ENCODE measurements around the gene ATP9A.
"Not testable (repeated sequence)": the region's sequence is repeated elsewhere in the genome, so short reads cannot be mapped to it uniquely, and the experiment has no call there.

The ATP9A gene

DNA sequence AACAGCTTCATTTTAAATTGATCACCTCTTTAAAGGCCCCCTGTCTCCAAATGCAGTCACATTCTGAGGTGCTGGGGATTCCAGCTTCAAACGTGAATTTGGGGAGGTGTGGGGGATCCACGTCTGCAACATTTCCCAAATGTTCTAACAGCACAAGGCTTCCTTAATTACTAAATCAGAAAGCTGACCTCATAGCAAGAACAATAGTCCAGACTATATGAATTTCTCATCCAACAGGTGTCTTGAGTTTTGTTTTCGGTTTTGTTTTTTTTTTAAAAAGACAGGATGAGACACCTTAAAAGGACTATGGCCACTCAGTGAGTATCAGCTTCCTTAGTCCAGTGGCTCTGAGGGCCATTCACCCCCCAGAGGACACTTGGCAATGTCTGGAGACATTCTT lies 11.5 kb downstream of the ATP9A start:
- DNase-seq (ENCODE audit: low read depth in 2 of 2), result no peak

DNA sequence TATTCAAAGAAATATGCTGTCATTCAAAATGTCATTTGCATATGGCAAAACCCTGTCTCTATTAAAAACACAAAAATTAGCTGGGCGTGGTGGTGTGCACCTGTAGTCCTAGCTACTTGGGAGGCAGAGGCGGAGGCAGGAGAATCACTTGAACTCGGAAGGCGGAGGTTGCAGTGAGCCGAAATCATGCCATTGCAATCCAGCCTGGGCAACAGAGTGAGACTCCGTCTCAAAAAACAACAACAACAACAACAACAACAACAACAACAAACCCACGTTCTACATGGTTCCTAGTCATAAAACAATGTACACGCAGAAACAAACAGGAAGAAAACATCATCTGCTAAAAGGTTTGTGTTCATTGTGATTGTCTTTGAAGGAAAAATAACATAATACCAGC lies 15.0 kb downstream of the ATP9A start:
- not testable (repeated sequence) for DNase-seq (ENCODE audit: low read depth in 2 of 2)

DNA sequence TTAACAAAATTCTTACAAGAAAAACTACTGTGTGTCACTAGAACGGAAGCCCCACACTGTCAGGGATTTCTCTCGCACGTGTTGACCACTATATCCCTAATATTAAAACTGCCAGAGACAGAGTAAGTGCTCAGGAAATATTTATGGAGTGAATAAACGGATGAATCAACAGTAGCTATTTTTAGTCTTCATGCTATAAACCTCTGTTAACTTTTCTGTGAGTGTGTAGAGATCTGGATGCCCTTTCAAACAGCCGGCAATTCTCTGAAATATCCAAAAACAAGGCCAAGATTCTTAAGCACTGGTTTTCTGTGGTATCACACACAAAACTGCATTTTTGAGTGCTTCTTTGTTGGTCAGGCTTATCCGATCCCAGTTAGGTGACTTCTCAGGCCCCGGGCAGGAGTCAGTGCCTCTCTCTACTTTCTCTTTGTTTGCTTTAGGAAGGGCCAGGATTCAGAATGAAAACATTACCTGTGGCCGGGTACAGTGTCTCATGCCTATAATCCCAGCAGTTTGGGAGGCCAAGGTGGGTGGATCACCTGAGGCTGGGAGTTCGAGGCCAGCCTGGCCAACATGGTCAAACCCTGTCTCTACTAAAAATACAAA lies 15.7 kb downstream of the ATP9A start:
- no peak for DNase-seq (ENCODE audit: low read depth in 2 of 2)

DNA sequence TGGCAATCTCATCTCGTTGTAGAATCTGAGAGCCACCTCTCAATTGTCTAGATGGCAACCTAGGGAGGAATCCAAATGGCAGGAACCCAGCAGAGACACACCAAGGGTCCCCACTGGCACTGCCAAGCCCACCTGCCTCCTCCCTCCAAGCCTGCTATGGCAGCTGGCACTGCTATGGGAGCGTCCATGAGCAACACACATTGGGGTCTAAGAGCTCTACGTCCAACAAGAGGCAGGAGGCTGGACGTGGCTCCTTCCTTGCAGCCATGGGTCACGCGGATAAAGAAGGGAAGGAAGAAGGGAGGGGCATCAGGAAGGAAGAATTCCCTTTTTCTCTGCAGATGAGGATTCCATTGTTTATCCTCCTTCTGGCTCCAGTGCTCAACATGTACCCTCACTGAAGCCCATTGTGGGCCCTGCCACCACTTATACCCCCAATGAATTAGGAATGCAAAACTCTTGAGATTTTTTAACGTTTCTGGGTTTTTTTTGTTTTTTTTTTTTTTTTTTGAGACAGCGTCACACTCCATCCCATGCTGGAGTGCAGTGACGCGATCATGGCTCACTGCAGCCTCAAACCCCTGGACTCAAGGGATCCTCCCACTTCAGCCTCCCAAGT lies 17.3 kb downstream of the ATP9A start:
- DNase-seq (ENCODE audit: low read depth in 2 of 2), result no peak

DNA sequence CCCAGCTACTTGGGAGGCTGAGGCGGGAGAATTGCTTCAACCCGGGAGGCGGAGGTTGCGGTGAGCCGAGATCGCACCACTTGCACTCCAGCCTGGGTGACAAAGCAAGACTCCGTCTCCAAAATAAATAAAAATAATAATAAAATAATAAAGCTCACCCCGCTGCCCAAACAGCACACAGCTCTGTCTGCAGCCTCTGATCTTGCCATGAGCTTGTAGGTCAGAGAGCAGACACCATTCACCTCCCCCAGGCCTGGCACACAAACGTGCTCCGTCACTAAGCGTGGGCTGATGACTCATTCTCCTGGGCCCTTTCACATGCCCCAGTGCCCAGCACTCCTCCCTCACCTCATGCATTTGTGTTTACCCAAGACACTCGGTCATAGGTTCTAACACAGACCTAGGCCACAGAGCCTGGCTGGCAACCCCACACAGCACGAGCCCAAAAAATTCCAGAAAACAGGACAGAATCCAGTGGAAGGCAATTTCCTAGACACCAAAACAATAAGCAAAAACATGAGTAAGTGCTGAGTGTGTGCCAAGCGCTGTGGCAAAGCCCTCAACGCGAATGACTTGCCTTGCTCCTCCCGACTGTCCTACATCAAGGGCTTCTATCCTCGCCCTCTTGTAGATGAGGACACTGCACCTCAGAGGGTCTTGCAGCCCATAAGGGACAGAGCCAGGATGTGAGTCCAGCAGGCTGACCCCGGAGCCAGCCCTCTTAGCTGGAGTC lies 18.0 kb downstream of the ATP9A start:
- peak; percentile 11 to 15 for DNase-seq (ENCODE audit: low read depth in 2 of 2)

DNA sequence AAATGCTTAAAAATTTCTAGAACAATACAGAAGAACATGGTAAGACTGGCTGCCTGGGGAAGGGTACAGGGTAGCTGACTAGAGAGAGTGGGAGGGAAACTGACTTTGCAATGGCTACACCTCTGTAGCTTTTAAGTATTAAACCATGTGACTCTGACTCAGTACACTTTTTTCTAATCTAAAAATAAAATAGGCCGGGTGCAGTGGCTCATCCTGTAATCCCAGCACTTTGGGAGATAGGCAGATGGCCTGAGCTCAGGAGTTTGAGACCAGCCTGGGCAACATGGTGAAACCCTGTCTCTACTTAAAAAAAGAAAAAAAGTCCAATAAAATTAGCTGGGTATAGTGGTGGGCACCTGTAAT lies 18.5 kb downstream of the ATP9A start:
- no peak for DNase-seq (ENCODE audit: low read depth in 2 of 2)

DNA sequence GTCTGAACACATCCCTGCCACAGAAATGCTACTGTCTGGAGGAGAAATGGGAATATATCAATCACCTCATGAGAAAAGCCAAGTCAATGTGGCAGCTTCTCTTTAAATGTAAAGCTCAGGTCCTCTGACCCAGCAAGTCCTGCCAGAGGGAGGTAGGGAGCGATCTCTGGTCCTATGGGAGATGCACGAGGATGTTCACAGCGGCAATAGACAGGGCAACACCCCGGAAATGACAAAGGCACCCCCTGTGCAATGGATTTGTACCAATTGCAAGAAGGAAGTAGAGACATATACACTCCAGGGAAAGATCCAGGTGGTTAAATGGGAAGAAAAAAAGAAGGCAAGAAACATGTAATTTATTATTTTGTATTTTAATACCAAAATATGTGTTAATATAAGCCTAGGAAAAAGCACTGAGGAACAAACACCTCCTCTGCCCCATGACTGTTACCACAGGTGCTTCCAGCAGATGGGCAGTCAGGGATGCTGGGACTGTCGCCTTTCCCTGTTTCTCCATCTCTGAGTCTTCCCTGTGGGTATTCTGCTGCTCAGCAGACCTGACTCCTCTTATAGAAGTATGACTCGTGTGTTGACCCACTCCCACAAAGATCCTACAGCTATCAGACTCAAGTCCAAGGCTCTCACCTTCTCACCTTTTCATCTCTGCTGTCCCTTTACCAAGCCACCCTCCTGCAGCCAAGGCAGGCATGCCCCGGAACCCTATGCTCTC lies 20.8 kb downstream of the ATP9A start:
- no peak for DNase-seq (ENCODE audit: low read depth in 2 of 2)

DNA sequence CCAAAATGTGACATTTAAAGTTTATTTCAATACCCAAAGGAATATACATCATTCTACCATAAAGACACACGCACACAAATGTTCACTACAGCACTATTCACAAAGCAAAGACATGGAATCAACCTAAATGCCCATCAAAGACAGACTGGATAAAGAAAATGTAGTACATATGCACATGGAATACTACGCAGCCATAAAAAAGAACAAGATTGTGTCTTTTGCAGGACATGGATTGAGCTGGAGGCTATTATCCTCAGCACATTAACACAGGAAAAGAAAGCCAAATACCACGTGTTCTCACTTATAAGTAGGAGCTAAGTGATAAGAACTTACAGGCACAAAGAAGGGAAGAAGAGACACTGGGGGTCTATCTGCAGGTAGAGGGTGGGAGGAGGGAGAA lies 22.4 kb downstream of the ATP9A start:
- no peak for DNase-seq (ENCODE audit: low read depth in 2 of 2)

DNA sequence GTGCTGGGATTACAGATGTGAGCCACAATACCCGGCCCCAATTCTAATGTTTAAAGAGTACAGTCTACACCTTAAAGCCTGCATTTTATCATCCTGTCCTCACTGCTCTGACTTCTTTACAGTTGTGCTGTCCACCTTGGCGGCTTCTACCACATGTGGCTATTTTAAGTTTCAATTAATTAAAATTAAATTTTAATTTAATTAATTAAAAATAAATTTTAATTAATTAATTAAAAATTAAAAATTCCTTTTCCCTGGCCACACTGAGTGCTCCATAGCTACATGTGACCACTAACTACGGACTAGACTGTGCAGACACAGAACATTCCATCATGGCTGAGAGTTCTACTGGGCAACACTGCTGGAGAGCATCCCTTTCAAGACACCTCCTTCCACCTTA lies 27.4 kb downstream of the ATP9A start:
- DNase-seq (ENCODE audit: low read depth in 2 of 2), result no peak

DNA sequence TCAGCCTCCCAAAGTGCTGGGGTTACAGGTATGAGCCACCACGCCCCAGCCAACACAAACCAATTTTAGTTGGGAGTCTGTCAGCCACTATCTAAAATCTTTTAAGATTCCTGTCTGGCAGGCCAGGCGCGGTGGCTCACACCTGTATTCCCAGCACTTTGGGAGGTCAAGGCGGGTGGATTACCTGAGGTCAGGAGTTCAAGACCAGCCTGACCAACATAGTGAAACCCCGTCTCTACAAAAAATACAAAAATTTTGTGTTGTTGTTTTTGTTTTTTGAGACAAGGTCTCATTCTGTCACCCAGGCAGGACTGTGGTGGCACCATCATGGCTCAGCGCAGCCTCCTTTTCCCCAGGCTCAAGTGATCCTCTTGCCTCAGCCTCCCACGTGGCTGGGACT lies 27.9 kb downstream of the ATP9A start:
- DNase-seq (ENCODE audit: low read depth in 2 of 2), result not testable (repeated sequence)

DNA sequence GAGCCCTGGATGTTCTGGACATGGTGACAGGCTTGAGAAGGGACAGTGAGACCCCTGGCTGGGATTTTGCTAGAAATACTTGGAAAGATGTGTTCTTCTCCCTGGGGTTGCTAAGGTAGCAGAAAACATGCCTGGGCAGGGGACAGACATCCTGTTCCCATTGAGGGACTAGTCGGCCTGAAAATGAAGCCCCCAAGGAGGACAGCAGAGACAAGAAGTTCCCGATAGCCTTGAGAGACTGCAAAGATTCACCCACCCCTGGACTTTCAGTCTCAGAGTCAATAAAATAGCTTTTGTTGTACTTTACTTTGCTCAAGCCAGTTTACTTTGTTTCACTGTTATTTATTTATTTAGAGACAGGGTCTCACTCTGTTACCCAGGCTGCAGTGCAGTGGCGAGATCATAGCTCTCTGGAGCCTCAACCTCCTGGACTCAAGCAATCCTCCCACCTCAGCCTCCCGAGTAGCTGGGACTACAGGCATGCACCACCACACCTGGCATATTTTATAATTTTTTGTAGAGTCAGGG lies 28.4 kb downstream of the ATP9A start:
- no peak for DNase-seq (ENCODE audit: low read depth in 2 of 2)

DNA sequence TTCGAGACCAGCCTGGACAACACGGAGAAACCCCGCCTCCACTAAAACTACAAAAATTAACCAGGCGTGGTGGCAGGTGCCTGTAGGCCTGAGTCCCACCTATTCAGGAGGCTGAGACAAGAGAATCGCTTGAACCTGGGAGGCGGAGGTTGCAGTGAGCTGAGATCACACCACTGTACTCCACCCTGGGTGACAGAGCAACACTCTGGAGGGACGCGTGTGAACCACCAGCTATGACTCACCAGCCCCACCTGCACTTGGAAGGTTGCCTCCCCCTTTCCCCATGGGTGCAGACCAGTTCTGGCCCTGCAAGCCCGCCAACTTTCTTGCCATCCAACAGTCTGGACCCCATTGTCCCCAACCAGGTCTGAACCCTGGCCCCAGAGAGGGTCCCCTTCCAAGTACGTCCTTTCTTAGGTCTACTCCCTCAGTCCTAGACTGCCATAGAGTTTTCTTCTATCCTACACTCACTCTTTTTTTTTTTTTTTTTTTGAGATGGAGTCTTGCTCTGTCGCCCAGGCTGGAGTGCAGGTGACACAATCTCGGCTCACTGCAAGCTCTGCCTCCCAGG lies 29.2 kb downstream of the ATP9A start:
- DNase-seq (ENCODE audit: low read depth in 2 of 2), result no peak

DNA sequence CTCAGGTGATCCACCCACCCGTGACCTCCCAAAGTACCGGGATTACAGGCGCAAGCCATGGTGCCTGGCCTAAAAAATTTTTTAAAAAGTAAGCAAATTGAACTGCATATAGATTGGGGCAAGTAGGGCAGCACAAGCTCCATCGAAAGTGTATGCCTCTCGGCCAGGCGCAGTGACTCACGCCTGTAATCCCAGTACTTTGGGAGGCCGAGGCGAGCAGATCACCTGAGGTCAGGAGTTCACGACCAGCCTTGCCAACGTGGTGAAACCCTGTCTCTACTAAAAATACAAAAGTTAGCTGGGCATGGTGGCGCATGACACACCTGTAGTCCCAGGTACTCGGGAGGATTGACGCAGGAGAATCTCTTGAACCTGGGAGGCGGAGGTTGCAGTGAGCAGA lies 29.9 kb downstream of the ATP9A start:
- not testable (repeated sequence) for DNase-seq (ENCODE audit: low read depth in 2 of 2)

DNA sequence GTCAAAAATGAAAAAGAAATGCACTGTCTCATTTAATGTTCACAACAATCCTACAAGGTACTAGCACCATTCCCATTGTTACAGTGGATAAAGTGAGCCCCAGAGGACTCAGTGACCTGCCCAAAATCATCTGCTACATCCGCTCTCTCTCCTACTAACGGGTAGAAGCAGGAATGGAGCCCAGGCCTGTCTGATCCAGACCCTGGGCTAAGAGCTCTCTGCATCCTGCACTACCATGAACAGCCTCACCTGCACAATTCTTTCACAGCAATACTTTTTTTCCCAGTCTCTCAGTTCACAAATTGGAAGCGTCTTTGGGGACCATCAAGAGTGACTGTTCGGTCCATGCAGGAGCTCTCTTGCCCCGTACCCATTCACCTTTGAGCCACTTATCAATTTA lies 31.2 kb downstream of the ATP9A start:
- no peak for DNase-seq (ENCODE audit: low read depth in 2 of 2)

DNA sequence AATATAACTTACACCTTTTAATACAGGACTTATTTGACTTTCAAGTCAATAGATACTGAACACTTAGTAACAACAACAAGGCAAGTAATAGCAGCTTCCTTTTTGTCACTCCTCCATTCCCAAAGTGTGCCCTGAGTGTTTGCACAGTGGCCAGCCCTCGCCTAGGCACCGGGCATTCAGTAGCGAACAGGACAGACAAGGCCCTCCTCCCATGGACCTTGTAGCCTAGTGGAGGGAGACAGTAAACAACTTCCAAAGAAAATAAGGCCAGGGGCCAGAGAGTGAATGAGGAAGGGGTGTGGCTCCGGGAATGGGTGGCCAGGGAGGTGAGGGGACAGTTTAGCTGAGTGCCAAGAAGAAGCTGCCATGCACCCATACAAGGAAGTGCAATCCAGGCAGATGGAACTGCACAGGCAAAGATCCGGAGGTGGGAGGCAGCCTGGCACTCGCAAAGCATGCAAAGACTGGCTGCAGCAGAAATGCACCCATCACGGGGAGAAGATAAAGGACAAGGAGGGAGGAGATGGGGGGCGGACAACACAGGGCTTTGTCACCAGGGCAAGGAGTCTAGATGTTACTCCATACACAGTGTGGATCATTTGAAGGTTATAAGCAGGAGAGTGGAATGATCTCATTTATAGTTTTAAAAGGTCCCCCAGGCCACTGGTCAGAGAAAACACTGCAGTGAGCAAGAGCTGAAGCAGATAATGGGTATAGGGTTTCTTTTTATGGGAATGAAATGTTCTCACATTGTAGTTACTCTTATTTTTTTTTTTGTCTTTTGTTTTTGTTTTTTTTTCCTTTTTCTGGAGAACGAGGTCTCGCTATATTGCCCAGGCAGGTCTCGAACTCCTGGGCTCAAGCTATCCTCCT lies 32.2 kb downstream of the ATP9A start:
- DNase-seq (ENCODE audit: low read depth in 2 of 2), result no peak

DNA sequence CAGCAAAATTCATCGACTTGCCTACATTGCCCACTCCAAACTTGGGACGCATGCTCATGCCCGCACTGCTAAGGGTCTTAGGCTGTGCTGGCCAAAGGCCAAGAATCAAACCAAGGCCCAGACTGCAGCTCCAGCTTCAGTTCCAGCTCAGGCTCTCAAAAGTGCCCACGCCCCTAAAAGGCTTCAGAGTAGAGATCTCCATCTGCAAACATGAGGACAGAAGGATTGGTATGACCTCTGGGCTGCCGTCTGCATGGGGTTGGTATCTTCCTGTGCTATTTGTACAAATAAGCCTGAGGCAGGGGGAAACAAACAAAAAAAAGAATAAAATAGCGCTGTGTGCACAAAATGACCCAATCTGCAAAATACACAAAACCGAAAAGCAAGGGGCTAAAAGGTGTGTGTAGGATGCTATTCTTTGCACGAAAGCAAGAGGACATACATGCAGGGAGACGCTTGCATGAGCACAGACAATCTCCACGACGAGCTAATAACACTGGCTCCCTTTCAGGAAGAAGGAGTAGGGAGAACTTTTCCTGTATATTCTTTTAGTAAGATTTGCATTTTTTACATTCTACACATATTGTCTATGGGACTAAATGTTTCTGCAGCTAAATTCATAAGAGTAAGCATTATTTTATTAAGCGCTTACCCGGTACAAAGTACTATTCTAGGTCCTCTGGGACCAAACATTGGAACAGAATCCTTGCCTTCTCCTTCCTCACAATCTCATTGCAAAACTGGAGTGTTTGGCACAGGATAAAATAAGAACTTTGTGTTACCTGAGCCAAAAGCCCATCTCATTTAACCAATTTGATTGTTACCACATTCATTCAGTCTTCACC lies 33.1 kb downstream of the ATP9A start:
- DNase-seq (ENCODE audit: low read depth in 2 of 2), result no peak

DNA sequence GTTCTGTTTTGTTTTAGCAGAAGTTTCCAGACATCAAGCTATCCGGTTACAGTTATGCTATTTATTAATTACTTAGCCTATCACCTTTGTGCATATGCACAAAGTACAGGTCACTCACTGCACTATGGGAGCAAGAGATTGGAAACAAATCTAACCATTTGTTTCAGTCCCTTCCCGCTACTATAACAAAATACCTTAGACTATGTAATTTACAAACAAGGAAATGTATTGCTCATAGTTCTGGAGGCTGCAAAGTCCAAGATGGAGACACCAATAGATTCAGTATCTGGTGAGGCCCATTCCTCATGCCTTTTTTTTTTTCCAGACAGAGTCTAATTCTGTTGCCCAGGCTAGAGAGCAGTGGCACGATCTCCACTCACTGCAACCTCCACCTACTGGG lies 35.1 kb downstream of the ATP9A start:
- no peak for DNase-seq (ENCODE audit: low read depth in 2 of 2)

DNA sequence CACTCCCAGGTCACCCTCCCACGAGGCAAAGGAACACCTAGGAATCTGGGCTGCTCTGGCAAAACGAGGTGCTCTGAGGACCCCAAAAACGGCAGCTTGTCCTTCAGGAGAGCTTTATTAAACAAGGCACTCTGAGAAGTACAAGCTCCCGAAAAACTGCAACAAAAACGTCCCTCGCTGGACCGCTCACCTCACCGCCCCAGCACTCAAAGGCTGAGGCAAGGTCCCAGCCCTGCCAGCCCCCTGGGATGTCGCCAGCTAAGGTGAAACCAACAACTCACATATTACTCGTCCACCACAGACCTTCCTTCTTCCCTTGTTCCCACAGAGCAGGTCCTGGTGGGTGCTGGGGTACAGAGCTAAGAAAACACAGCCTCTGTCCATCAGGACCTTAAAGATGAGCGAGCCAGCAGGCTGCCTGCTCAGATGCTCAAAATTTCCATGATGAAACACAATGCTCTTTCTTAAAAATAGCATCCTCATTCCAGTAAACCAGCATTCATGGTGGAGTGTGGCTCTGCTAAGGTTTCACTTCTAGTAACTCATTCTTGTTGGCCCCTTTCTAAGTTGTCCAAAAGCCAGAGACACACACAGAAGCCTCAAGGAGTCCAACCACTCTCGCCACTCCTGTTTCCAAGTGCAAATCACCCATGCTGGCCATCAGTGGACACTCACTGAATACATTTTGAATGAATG lies 35.9 kb downstream of the ATP9A start:
- DNase-seq (ENCODE audit: low read depth in 2 of 2), result no peak

DNA sequence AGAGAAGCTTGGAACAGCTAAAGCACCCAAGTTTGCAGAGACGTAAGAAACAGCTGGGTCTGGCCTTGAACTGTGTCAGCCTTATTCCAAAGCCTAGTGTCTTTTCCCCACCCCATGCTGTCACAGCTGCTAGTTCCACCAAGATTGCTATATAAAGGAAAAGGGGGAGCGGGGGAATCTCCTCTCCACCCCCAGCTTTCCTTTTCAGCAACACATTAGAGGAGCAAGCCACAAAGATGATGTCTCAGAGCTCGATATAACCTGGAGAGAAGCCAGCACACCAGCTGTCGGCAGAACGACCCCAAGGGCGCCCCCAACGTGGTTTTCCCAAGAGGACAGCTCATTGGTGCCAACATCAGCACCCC lies 36.5 kb downstream of the ATP9A start:
- DNase-seq (ENCODE audit: low read depth in 2 of 2), result no peak

DNA sequence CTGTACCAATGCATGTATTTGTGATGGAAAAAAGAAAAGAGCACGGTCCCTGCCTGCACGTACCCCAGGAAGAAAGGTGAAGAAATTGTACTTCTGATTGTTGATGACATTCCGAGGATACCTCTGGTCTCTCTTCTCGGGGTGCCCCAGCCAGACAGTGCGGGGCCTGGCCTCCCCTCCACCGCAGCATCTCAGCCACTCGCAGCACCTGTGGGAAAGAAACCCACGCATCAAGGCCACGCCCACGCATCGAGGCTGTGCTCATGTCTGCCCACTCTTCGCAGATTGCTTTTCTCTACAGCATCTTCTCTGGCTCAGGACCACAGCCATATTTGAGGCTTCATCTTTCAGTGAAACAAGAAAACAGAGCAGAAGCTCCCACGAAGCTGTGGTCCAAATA lies 38.4 kb downstream of the ATP9A start:
- DNase-seq (ENCODE audit: low read depth in 2 of 2), result no peak

Data from stimulated activated CD8-positive, alpha-beta memory T cell treated with anti-CD3 and anti-CD28 coated beads, Interleukin-7, amount 100 ng/mL, for 4 hours (primary cell).